OCI-LY1 (cell line): ENCODE results near the gene CPNE5.

ENCODE experiments used
- CTCF ChIP-seq: fragments of 200-600 bp; sonication (generic), shearing (Covaris generic); IDR thresholded peaks from 2 replicates; pipeline ENCODE4 v1.5.1; 2017; ENCODE audit warnings: mild to moderate bottlenecking, antibody characterized with exemption, low read length, moderate library complexity, mixed read lengths
- EZH2 ChIP-seq: fragments of 200-600 bp; sonication (generic), shearing (Covaris generic); IDR thresholded peaks from 2 replicates; pipeline ENCODE4 v1.8.0; 2017; ENCODE audit warnings: borderline replicate concordance, mixed run types, mild to moderate bottlenecking, antibody characterized with exemption, low read length, moderate library complexity, mixed read lengths

- TF ChIP-seq CTCF: no peak
- TF ChIP-seq EZH2: no peak
Measured at GRCh38 chr6:36832313-36832712, 6.9 kb downstream of the CPNE5 start.
